HL-60 (cell line): ENCODE results near the gene ANKH.

Source experiments
- DNase-seq, 2 experiments: peaks; one replicate each; pipeline ENCODE4 v3.0.0-alpha.2; 2010 to 2020; ENCODE audit warnings: low read depth in 1 of 2, low spot score in 1 of 2
- H3K27ac ChIP-seq: fragments of 250-450 bp; sonication (Bioruptor Pico); replicated peaks from 2 replicates; pipeline ENCODE4 v1.5.1; 2020; ENCODE audit warnings: mild to moderate bottlenecking, moderate library complexity
- H3K27me3 ChIP-seq: fragments of 250-450 bp; sonication (Bioruptor Pico); 2 replicates; pipeline ENCODE4 v1.5.1; 2021; ENCODE audit warnings: mild to moderate bottlenecking, moderate library complexity; ENCODE audit not compliant: insufficient read depth, poor library complexity, severe bottlenecking
- H3K4me3 ChIP-seq: replicated peaks from 2 replicates; pipeline ENCODE4 v1.5.1; 2011; ENCODE audit warnings: mild to moderate bottlenecking, control low read depth, low read length; ENCODE audit not compliant: insufficient read depth
- GABPA ChIP-seq: IDR thresholded peaks from 2 replicates; pipeline ENCODE4 v1.6.1; 2012; ENCODE audit warnings: low read depth
- POLR2AphosphoS5 ChIP-seq: IDR thresholded peaks from 2 replicates; pipeline ENCODE4 v1.6.1; 2012; ENCODE audit warnings: low read depth
- SPI1 ChIP-seq: IDR thresholded peaks from 2 replicates; pipeline ENCODE4 v1.6.1; 2012; ENCODE audit warnings: low read depth, mild to moderate bottlenecking, borderline replicate concordance
- TF ChIP-seq, protein P1 (sequence below): IDR thresholded peaks from one replicate; pipeline ENCODE4 v1.5.1; 2011; ENCODE audit warnings: low read length, control low read depth, inconsistent platforms; ENCODE audit not compliant: insufficient read depth
- TF ChIP-seq, protein P2 (sequence below): IDR thresholded peaks from 2 replicates; pipeline ENCODE4 v1.6.1; 2012; ENCODE audit warnings: low read depth; ENCODE audit not compliant: insufficient replicate concordance

The ANKH gene

GRCh38 chr5:14756478-14756877 lies 115.1 kb downstream of the ANKH start:
- Histone ChIP-seq H3K27me3 (peaks cover 4% of the 10 kb centered on the region), H3K4me3 (no peak overlapping the region), H3K27ac (no peak overlapping the region)
- TF ChIP-seq SPI1, result no peak
- TF ChIP-seq POLR2AphosphoS5, result no peak
- no peak for TF ChIP-seq GABPA
- TF ChIP-seq, protein P1, sequence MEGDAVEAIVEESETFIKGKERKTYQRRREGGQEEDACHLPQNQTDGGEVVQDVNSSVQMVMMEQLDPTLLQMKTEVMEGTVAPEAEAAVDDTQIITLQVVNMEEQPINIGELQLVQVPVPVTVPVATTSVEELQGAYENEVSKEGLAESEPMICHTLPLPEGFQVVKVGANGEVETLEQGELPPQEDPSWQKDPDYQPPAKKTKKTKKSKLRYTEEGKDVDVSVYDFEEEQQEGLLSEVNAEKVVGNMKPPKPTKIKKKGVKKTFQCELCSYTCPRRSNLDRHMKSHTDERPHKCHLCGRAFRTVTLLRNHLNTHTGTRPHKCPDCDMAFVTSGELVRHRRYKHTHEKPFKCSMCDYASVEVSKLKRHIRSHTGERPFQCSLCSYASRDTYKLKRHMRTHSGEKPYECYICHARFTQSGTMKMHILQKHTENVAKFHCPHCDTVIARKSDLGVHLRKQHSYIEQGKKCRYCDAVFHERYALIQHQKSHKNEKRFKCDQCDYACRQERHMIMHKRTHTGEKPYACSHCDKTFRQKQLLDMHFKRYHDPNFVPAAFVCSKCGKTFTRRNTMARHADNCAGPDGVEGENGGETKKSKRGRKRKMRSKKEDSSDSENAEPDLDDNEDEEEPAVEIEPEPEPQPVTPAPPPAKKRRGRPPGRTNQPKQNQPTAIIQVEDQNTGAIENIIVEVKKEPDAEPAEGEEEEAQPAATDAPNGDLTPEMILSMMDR, result no peak
- TF ChIP-seq, protein P2, sequence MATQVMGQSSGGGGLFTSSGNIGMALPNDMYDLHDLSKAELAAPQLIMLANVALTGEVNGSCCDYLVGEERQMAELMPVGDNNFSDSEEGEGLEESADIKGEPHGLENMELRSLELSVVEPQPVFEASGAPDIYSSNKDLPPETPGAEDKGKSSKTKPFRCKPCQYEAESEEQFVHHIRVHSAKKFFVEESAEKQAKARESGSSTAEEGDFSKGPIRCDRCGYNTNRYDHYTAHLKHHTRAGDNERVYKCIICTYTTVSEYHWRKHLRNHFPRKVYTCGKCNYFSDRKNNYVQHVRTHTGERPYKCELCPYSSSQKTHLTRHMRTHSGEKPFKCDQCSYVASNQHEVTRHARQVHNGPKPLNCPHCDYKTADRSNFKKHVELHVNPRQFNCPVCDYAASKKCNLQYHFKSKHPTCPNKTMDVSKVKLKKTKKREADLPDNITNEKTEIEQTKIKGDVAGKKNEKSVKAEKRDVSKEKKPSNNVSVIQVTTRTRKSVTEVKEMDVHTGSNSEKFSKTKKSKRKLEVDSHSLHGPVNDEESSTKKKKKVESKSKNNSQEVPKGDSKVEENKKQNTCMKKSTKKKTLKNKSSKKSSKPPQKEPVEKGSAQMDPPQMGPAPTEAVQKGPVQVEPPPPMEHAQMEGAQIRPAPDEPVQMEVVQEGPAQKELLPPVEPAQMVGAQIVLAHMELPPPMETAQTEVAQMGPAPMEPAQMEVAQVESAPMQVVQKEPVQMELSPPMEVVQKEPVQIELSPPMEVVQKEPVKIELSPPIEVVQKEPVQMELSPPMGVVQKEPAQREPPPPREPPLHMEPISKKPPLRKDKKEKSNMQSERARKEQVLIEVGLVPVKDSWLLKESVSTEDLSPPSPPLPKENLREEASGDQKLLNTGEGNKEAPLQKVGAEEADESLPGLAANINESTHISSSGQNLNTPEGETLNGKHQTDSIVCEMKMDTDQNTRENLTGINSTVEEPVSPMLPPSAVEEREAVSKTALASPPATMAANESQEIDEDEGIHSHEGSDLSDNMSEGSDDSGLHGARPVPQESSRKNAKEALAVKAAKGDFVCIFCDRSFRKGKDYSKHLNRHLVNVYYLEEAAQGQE, result no peak
- DNase-seq, result no peak

GRCh38 chr5:14753947-14754346 lies 117.6 kb downstream of the ANKH start:
- DNase-seq, result no peak
- TF ChIP-seq POLR2AphosphoS5 (no peak), SPI1 (no peak), GABPA (no peak)
- TF ChIP-seq, protein P1, result no peak
- TF ChIP-seq, protein P2, result no peak
- Histone ChIP-seq H3K27ac (no peak overlapping the region), H3K4me3 (no peak overlapping the region), H3K27me3 (peaks cover 10% of the 10 kb centered on the region)

DNA sequence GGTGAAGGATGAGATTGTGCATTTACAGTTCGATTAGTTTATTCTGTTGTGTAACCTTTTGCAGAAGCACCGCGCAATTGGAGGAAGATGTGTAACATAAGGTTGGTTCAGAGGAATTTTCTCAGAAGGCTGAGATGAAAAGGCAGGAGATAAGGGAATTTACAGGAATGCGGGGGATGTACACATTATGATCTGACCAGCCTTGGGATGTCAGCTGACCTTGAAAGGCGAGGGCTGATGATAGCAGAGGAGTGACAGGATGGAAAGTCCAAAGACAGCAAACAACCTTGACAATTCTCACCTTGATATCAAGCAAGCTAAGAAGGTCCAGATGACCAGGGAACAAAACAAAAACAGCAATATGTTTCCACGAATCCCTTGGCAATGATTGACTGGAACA lies 118.3 kb downstream of the ANKH start:
- DNase-seq, result no peak
- no peak overlapping the region for H3K27ac ChIP-seq
- TF ChIP-seq SPI1, result no peak
- TF ChIP-seq, protein P1, result no peak
- no peak for TF ChIP-seq POLR2AphosphoS5
- TF ChIP-seq, protein P2, result no peak
- TF ChIP-seq GABPA, result no peak

More for the DNA sequence above, 118.3 kb downstream of the ANKH start:
- Histone ChIP-seq H3K27me3 (peaks cover 10% of the 10 kb centered on the region), H3K4me3 (no peak overlapping the region)
